Cardiac muscle cell (in vitro differentiated cells and primary cell): Measurements from ENCODE around the gene HOXC10. TPM values are rescaled to one million over a fixed set of nuclear protein-coding genes. Genes with fewer than 3 reads are reported as not detected.
A peak's percentile ranks its signal among the peaks of the same experiment; 100 is the strongest.

ENCODE experiments used
- DNase-seq, 2 donors: peaks; one replicate each; pipeline versions ENCODE4 v3.0.0 to v3.0.0-alpha.2; 2010 to 2017; ENCODE audit warnings: low read depth in 1 of 2, low spot score in 1 of 2
- H3K27ac ChIP-seq: fragments of 200-600 bp; sonication (generic); 2 replicates; pipeline ENCODE4 v1.5.1; 2016
- H3K27me3 ChIP-seq: fragments of 200-600 bp; sonication (generic); 2 replicates; pipeline ENCODE4 v1.6.0; 2016; ENCODE audit warnings: control low read depth
- H3K36me3 ChIP-seq: fragments of 200-600 bp; sonication (generic); 2 replicates; pipeline ENCODE4 v1.5.1; 2016; ENCODE audit warnings: control low read depth
- H3K4me1 ChIP-seq: fragments of 200-600 bp; sonication (generic); 2 replicates; pipeline ENCODE4 v1.8.1; 2017; ENCODE audit warnings: low read depth, mild to moderate bottlenecking, mixed run types
- H3K4me3 ChIP-seq: fragments of 200-600 bp; sonication (generic); 2 replicates; pipeline ENCODE4 v1.5.1; 2016; ENCODE audit warnings: mild to moderate bottlenecking
- H3K9me3 ChIP-seq: fragments of 200-600 bp; sonication (generic); 2 replicates; pipeline ENCODE4 v1.5.1; 2017; ENCODE audit warnings: low read depth, mild to moderate bottlenecking, control low read depth
- CTCF ChIP-seq: IDR thresholded peaks from 2 replicates; pipeline ENCODE4 v1.5.1; 2012; ENCODE audit warnings: low read depth, mild to moderate bottlenecking, low read length
- polyA plus RNA-seq: library from polyadenylated mRNA; unstranded; fragments of >200 nt; fragmentation: Nextera tagmentation; extraction: Ambion mirVana; gene quantifications from 2 replicates; pipeline ENCODE4 v1.2.1, GENCODE V29; 2016
- total RNA-seq: library from RNA; depleted of rRNA; stranded (reverse); fragments of >200 nt; gene quantifications from 2 replicates; pipeline ENCODE4 v1.2.3, GENCODE V29; 2016

HOXC10 gene
- total and polyA plus RNA-seq, 2 experiments from 2014 or later = not detected

- Histone ChIP-seq H3K27ac (no peak overlapping the region), H3K4me3 (no peak overlapping the region), H3K9me3 (no peaks in the 10 kb centered on the region), H3K4me1 (no peaks in the 10 kb centered on the region), H3K27me3 (peaks cover 100% of the 10 kb centered on the region), H3K36me3 (no peaks in the 10 kb centered on the region)
- TF ChIP-seq CTCF = no peak
- no peak for DNase-seq
These were observed 8.4 kb downstream of the HOXC10 start for GRCh38 chr12:53993162-53994008.

GRCh38 chr12:53994009-53994263 lies 9.0 kb downstream of the HOXC10 start:
- peaks cover 100% of the 10 kb centered on the region for H3K27me3 ChIP-seq
- no peaks in the 10 kb centered on the region for H3K4me1 ChIP-seq
- H3K4me3 ChIP-seq = no peak overlapping the region
- TF ChIP-seq CTCF = no peak
- H3K36me3 ChIP-seq = no peaks in the 10 kb centered on the region
- no peak for DNase-seq
- no peaks in the 10 kb centered on the region for H3K9me3 ChIP-seq
- no peak overlapping the region for H3K27ac ChIP-seq

GRCh38 chr12:53994264-53995001 lies 9.5 kb downstream of the HOXC10 start:
- H3K9me3 ChIP-seq = no peaks in the 10 kb centered on the region
- peaks cover 100% of the 10 kb centered on the region for H3K27me3 ChIP-seq
- no peaks in the 10 kb centered on the region for H3K36me3 ChIP-seq
- H3K27ac ChIP-seq = no peak overlapping the region
- H3K4me1 ChIP-seq = no peaks in the 10 kb centered on the region
- DNase-seq = no peak
- TF ChIP-seq CTCF = no peak
- H3K4me3 ChIP-seq = no peak overlapping the region

- no peak for DNase-seq
- no peaks in the 10 kb centered on the region for H3K9me3 ChIP-seq
- no peaks in the 10 kb centered on the region for H3K4me1 ChIP-seq
- peaks cover 100% of the 10 kb centered on the region for H3K27me3 ChIP-seq
- no peak for TF ChIP-seq CTCF
- H3K36me3 ChIP-seq = no peaks in the 10 kb centered on the region
- H3K27ac ChIP-seq = no peak overlapping the region
- no peak overlapping the region for H3K4me3 ChIP-seq
These were observed 10.0 kb downstream of the HOXC10 start for GRCh38 chr12:53995002-53995377.

GRCh38 chr12:53995378-53996239 lies 10.7 kb downstream of the HOXC10 start:
- no peaks in the 10 kb centered on the region for H3K9me3 ChIP-seq
- no peak overlapping the region for H3K27ac ChIP-seq
- no peak for DNase-seq
- H3K4me3 ChIP-seq = peak overlapping the region; percentile 6
- H3K4me1 ChIP-seq = no peaks in the 10 kb centered on the region
- H3K27me3 ChIP-seq = peaks cover 100% of the 10 kb centered on the region
- H3K36me3 ChIP-seq = no peaks in the 10 kb centered on the region
- TF ChIP-seq CTCF = no peak
